NCI-H1436 treated with DMSO at 0.1 percent for 48 hours (cell line): ENCODE results near the gene INAFM1.
"Not testable (repeated sequence)": the region's sequence is repeated elsewhere in the genome, so short reads cannot be mapped to it uniquely, and the experiment has no call there.

Source experiments
- DNase-seq: peaks from one replicate; lab custom pipeline; 2025; lab: John Stamatoyannopoulos, UW

INAFM1 gene

DNA sequence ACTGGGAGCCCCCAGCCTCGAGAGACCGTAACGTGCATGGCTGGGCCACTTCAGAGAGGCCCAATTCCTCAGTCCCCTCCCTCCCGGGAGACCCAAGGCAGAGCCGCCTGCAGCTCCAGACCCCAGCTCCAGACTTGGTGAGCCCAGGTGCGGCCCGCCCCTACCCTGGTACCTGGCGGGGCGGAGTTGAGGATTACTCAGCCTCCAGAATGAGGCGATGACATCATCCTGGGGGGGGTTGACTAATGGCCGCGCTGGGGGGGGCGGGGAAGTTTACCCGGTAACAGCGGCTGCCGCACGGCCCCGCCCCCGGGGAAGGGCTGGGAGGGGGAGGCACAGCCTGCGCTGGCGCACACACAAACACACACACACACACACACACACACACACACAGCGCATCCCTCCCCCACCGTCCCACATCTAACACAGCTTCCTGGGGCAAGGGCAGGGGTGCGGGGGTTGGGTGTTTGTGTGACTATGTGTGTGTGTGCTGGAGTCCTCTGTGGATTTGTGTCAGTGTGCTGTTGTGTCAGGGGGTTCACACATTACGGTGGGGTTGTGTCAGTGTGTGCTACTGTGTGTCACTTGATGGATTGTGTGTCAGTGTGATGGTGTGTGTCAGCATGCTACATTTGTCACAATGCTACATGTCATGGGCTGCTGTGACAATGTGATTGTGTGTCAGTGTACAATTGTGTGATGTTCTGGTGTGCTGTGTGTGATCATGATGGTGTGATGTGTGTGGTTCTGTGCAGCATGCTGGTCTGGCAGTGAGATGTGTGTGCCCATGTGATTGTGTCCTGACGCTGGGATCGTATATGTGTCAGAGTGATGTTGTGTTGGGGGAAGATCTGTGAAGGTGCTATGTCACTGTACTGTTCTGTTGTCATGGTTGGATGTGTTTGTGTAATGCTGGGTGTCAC lies 33.4 kb upstream of the INAFM1 start:
- peak; percentile 46 for DNase-seq

GRCh38 chr19:47241919-47242577 lies 32.6 kb upstream of the INAFM1 start:
- no peak for DNase-seq

GRCh38 chr19:47243364-47243775 lies 31.3 kb upstream of the INAFM1 start:
- DNase-seq, result no peak

DNA sequence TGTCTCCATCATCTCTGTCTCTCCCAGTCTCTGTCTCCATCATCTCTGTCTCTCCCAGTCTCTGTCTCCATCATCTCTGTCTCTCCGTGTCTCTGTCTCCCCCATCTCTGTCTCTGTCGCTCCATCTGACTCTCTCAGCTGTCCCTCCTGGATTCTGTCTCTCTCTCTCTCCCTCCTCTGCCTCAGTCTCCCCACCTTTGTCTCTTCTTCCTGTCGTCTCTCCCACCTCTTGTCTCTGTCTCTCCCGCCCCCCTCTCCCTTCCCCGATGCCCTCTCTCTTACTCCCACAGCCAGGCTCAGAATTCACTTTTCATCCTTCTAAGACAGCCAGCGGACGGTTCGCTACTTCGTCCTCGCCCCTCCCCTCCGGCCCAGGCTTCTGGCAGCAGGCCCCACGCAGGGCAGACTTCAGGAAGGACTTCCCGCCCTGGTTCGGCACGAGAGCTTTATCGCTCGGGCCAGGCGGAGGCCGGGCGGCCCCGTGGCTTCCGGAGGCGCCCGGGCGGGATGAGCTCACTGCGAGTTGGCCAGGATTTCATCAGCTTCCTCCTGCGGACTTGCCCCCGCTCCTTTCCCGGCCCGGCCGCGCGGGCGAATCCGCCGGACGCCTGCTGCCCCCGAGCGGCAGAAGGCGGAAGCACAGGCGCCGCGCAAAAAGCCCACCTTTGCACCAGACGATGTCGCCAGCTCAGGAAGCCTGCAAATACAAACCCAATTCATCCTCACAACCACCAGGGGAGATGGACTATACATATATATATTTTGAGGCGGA lies 30.7 kb upstream of the INAFM1 start:
- DNase-seq, result peak; percentile 58

DNA sequence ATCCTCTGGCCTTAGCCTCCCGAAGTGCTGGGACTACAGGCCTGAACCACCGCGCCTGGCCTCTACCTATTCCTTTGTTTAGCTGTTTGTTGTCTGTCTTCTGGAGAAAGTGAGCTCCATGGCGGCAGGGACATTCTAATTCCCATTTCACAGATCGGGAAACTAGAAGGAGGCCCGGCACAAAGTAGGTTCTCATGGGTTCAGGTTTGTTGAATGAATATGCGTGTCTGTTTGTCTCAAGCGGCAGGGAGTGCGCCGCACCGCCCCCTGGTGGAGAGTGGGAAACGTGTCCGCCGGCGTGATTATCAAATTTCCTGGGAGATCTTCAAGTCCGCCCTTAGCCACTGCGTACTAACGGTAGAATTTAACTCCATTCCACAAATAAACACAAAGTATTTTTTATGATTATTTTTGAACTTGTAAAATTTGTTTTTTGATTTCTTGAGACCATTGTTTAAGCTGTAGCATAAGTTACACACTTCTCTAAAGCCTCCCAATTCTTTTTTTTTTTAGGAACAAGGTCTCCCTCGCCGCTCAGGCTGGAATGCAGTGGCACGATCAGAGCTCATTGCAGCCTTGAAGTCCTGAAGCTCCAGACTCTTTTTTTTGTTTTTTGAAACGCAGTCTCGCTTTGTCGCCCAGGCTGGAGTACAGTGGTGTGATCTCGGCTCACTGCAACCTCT lies 27.2 kb upstream of the INAFM1 start:
- no peak for DNase-seq

DNA sequence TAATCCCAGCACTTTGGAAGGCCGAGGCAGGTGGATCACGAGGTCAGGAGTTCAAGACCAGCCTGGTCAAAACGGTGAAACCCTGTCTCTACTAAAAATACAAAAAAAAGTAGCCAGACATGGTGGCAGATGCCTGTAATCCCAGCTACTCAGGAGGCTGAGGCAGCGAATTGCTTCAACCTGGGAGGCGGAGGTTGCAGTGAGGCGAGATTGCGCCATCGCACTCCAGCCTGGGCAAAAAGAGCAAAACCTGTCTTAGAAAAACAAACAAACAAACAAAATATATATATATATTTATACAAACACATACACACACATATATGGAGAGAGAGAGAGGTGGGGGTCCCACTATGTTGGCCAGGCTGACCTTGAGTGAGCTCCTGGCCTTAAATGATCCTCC lies 21.7 kb upstream of the INAFM1 start:
- DNase-seq, result not testable (repeated sequence)

DNA sequence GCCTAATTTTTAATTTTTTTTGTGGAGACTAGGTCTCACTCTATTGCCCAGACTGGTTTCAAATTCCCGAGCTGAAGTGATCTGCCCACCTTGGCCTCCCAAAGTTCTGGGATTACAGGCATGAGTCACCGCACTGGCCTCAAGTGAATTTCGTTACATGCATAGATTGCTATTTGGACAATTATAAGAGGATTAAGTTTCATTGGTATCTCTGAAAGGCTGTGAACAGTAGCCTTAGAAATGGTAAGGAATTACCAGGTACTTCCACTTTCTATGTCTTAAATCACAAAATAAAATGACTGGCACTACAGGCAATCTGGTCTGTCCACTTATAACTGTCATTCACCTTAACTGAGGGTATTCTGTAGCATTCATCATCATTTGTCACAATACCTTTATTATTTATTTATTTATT lies 21.2 kb upstream of the INAFM1 start:
- DNase-seq, result no peak

DNA sequence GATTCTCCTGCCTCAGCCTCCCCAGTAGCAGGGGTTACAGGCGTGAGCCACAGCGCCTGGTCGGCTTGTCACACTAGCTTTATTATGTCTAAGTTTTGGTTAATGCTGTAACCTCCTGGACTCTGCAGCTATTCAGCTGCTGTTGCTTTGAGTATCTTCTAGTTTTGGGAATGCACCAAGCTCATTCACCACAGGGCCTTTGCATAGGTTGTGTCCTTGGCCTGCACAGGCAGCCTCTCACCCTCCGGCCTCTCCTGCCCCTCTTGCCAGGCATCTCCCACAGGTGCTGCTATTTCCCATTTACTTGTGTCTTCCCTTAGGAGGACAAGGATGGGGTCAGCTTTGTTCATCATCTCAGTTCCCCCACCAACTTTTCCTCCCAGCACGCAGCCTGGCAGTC lies 20.7 kb upstream of the INAFM1 start:
- no peak for DNase-seq

DNA sequence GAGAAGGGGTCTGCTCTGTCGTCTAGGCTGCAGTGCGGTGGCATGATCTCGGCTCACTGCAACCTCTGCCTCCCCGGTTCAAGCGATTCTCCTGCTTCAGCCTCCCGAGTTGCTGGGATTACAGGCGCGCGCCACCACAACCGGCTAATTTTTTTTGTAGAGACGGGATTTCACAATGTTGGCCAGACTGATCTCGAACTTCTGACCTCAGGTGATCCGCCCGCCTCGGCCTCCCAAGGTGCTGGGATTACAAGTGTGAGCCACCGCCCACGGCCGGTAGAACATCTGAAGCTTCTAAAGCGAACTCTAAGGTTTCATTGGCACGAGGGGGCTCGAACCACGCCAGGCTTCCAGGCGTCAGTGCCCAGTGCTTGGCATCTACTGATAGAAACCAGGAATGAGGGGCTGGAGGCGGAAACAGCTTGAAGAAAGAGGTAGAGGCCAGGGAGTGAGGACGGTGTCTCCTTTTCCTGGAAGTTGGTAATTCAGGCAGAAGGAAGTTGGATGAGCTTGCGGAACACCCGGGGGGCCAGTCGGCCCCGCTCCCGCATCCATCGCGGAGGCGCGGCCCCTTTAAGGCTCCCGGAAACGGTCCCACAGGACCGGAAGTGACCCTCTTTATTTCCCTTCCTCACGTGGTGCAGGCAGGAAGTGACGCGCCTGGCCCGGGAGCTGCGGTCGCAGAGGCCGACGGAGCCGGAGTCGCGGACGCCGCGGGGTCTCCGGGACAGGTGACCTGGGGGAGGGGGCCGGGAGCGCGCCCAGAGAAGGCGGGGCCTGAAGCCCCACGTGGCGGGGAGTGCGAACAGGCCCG lies 18.6 kb upstream of the INAFM1 start, which contains the start of gene CCDC9:
CCDC9 (plus strand) TSS at position 647 of the 814 bp plus-strand sequence. CDS start 1,876 bp downstream, outside the sequence.
- DNase-seq, result peak; percentile 88

DNA sequence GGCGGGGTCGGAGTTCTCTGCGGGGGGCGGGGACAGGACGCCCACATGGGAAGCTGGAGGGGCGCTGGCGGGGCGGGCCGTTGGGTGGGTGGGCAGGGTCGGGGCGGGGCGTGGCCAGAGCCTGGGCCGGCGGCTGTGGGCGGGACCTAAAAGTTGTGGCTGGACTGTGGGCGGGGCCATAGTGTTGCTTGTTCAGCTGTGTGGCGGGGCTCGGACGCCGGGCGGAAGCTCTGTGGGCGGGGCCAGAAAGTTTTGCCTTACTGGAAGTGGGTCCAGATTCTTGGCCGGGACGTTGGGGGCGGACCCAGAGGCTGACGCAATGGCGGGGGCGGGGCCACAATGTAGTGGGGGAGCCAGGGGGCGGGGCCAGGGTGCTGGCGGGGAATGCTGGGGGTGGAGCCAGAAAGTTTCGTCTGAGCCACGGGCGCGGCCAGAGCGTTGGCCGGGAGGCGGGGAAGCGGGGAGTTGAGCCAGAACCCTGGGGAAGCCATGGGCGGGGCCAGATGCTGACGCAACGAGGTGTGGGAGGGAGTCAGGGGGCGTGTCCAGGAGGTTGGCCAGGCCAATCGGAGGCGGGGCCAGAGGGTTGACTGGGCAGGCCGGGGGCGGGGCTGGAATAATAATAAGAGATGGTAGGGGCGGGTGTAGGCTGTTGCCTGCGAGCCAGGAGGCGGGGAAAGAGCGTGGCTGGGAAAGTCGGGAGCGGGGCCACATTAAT lies 17.8 kb upstream of the INAFM1 start:
- peak; percentile 85 for DNase-seq

- DNase-seq, result no peak
These were observed 17.1 kb upstream of the INAFM1 start for GRCh38 chr19:47257411-47258169.

GRCh38 chr19:47258434-47258833 lies 16.3 kb upstream of the INAFM1 start:
- no peak for DNase-seq

GRCh38 chr19:47258895-47259555 lies 15.7 kb upstream of the INAFM1 start:
- no peak for DNase-seq

GRCh38 chr19:47260476-47260875 lies 14.2 kb upstream of the INAFM1 start:
- DNase-seq, result no peak

DNA sequence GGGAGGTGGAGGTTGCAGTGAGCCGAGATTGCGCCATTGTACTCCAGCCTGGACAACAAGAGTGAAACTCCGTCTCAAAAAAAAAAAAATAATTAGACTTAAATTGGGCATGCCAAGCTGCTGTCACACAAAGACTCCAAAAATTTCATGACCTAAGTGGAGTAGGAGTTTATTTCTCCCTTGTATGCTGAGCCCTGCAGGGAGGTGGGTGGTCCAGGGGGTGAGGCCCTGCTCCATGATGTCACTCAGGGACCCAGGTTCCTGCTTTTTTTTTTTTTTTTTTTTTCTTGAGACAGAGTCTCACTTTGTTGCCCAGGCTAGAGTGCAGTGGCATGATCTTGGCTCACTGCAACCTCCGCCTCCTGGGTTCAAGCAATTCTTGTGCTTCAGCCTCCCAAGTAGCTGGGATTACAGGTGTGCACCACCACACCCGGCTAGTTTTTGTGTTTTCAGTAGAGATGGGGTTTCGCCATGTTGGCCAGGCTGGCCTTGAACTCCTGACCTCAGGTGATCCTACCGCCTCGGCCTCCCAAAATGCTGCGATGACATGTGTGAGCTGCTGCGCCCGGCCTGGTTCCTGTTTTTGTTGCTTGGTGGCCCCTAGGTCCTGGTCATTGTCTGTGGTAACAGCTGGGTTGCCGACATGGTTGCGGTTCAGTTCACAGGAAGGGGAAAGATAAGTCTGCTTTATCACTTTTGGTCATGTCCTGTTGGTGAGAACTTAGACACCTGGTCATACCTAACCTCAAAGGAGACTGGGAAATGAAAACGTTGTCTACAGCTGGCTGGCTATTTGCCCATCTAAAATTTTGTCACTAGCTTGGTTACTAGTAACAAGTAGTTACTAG lies 12.5 kb upstream of the INAFM1 start:
- DNase-seq, result not testable (repeated sequence)

GRCh38 chr19:47264629-47265028 lies 10.1 kb upstream of the INAFM1 start:
- no peak for DNase-seq

GRCh38 chr19:47266401-47266941 lies 8.2 kb upstream of the INAFM1 start:
- no peak for DNase-seq

DNA sequence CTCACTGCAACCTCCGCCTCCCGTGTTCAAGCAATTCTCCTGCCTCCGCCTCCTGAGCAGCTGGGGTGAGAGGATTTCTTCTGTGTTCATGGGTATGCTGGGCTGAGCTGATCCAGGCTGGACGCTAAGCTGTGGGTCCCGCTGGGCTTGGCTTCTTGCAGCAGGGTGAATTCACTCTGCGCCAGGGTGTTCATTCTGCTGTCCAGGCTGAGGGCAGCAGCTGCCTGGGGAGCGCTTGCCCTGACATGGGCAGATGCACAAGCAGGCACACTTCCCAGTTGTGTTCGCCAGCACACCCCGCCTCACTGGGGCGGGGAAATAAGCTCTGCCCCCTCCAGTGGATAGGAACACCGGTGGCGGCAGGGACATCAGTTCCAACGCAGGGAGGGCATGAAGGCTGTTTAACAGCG lies 7.3 kb upstream of the INAFM1 start:
- no peak for DNase-seq
